K562 (cell line): ENCODE measurements around the gene FZD8. TPM values are rescaled to one million over a fixed set of nuclear protein-coding genes. Genes with fewer than 3 reads are reported as not detected.

Experiments
- ATAC-seq: fragments of 200-7000 bp; cut with Tn5 transposase; 3 replicates; pipeline ENCODE4 v1.9.1; 2020; ENCODE audit warnings: moderate library complexity
- BruUV-seq: library from RNA; stranded (reverse); fragments of 400-500 nt; replicated peaks from 2 replicates; lab custom pipeline; 2021; lab: Mats Ljungman, UMichigan
- CTCF ChIA-PET: fragments of 300-600 bp; formaldehyde crosslinking; extraction: SDS; loops from one replicate; lab custom pipeline; 2021; ENCODE audit warnings: low intra/inter-chr PET ratio; lab: Yijun Ruan, JAX
- POLR2A ChIA-PET: fragments of 300-600, 350-650 bp; sonication (Branson Sonifier 250); formaldehyde crosslinking; extraction: SDS; loops from one replicate; lab custom pipeline; 2021; ENCODE audit warnings: antibody characterized with exemption, inconsistent platforms; lab: Yijun Ruan, JAX
- DNase-seq, 4 experiments: peaks; one replicate each; pipeline versions ENCODE4 v3.0.0 to v3.0.0-alpha.2; 2011 to 2018; ENCODE audit warnings: low spot score in 3 of 4, mixed read lengths in 3 of 4; ENCODE audit errors: extremely low read depth in 1 of 4
- FAIRE-seq: peaks from 2 replicates; lab custom pipeline; 2011; peaks lifted over from hg19 to GRCh38; lab: Jason Lieb, UNC
- H2AFZ ChIP-seq: 2 replicates; pipeline ENCODE4 v1.6.0; 2011; ENCODE audit warnings: low read depth, low read length, control low read depth, inconsistent platforms
- H3K27ac ChIP-seq: fragments of 200-600 bp; 3 replicates; pipeline ENCODE4 v1.8.0; 2011; ENCODE audit warnings: low read depth, mild to moderate bottlenecking, control low read depth, inconsistent platforms, low read length, moderate library complexity, mixed read lengths; ENCODE audit errors: extremely low read depth
- H3K27me3 ChIP-seq, 2 experiments: fragments of 300-600 bp in 1 of 2; 2 replicates in 1 of 2; 3 replicates in 1 of 2; pipeline versions ENCODE4 v1.6.0 to v1.8.0; 2011; ENCODE audit warnings: inconsistent platforms in 2 of 2, low read length in 2 of 2, mild to moderate bottlenecking in 1 of 2, mixed read lengths in 1 of 2, moderate library complexity in 1 of 2; ENCODE audit not compliant: control insufficient read depth in 2 of 2, insufficient read depth in 2 of 2
- H3K36me3 ChIP-seq: fragments of 300-600 bp; 3 replicates; pipeline ENCODE4 v1.8.0; 2011; ENCODE audit warnings: mild to moderate bottlenecking, low read length, inconsistent platforms; ENCODE audit not compliant: control insufficient read depth, insufficient read depth
- H3K4me1 ChIP-seq, 2 experiments: fragments of 200-600 bp in 1 of 2; replicated peaks in 1 of 2; 2 replicates in 1 of 2; 3 replicates in 1 of 2; pipeline versions ENCODE4 v1.5.1 to v1.8.0; 2011; ENCODE audit warnings: inconsistent platforms in 2 of 2, low read length in 2 of 2, mild to moderate bottlenecking in 1 of 2, mixed read lengths in 1 of 2, moderate library complexity in 1 of 2; ENCODE audit not compliant: control insufficient read depth in 2 of 2, insufficient read depth in 2 of 2
- H3K4me2 ChIP-seq: 2 replicates; pipeline ENCODE4 v1.6.1; 2011; ENCODE audit warnings: low read length, control low read depth, inconsistent platforms, mixed read lengths; ENCODE audit not compliant: insufficient read depth
- H3K4me3 ChIP-seq: fragments of 200-600 bp; sonication (generic), shearing (Covaris generic); 2 replicates; pipeline ENCODE4 v1.5.1; 2016; ENCODE audit warnings: control low read depth, inconsistent platforms
- H3K79me2 ChIP-seq: fragments of 200-600 bp; 3 replicates; pipeline ENCODE4 v1.8.0; 2011; ENCODE audit warnings: low read length, inconsistent platforms; ENCODE audit not compliant: control insufficient read depth, insufficient read depth
- H3K9ac ChIP-seq, 2 experiments: 2 replicates each; pipeline versions ENCODE4 v1.6.0 to v1.6.1; 2011; ENCODE audit warnings: low read depth in 2 of 2, low read length in 2 of 2, control low read depth in 1 of 2, inconsistent platforms in 1 of 2, mild to moderate bottlenecking in 1 of 2, mixed read lengths in 1 of 2; ENCODE audit not compliant: insufficient read depth in 1 of 2
- H3K9me1 ChIP-seq: one replicate; pipeline ENCODE4 v1.6.0; 2011; ENCODE audit warnings: inconsistent platforms, mild to moderate bottlenecking, low read length, moderate library complexity; ENCODE audit not compliant: control insufficient read depth, insufficient read depth
- H3K9me3 ChIP-seq: replicated peaks from 2 replicates; pipeline ENCODE4 v1.5.1; 2011; ENCODE audit warnings: low read depth, low read length, inconsistent platforms; ENCODE audit not compliant: control insufficient read depth, insufficient read depth
- H4K20me1 ChIP-seq: replicated peaks from 2 replicates; pipeline ENCODE4 v1.6.1; 2011; ENCODE audit warnings: low read length, inconsistent platforms, mixed read lengths; ENCODE audit not compliant: control insufficient read depth, insufficient read depth
- PHTF2 ChIP-seq: fragments of 250-450 bp; sonication (Bioruptor Pico); IDR thresholded peaks from 2 replicates; pipeline ENCODE4 v1.5.0; 2021; ENCODE audit warnings: mild to moderate bottlenecking
- SIX5 ChIP-seq, 2 experiments: IDR thresholded peaks; 2 replicates each; pipeline ENCODE4 v1.6.1; 2011; ENCODE audit warnings: low read length in 2 of 2, borderline replicate concordance in 1 of 2, low read depth in 1 of 2, mild to moderate bottlenecking in 1 of 2, moderate library complexity in 1 of 2; ENCODE audit not compliant: insufficient read depth in 1 of 2
- SP2 ChIP-seq: IDR thresholded peaks from 2 replicates; pipeline ENCODE4 v1.6.1; 2011; ENCODE audit warnings: mild to moderate bottlenecking, low read depth, low read length, moderate library complexity; ENCODE audit not compliant: poor library complexity, severe bottlenecking; ENCODE audit errors: extremely low read depth
- TARDBP ChIP-seq: fragments of 450-650 bp; IDR thresholded peaks from 2 replicates; pipeline ENCODE4 v1.6.1; 2016
- ZNF507 ChIP-seq: conservative IDR thresholded peaks from 2 replicates; pipeline ENCODE4 v1.6.1; 2017; ENCODE audit warnings: missing genetic modification characterization, missing compliant biosample characterization
- ZNF717 ChIP-seq: fragments of 250-450 bp; sonication (Bioruptor Pico); IDR thresholded peaks from 2 replicates; pipeline ENCODE4 v1.5.0; 2021
- WGBS: fragments of 100-300 bp; shearing (Covaris generic); methylation state at CpG from one replicate; pipeline ENCODE4 v1.1.6; 2016; ENCODE audit warnings: low coverage, mixed read lengths; ENCODE audit not compliant: insufficient coverage; ENCODE audit errors: missing lambda C conversion rate; 5-methylcytosine and 5-hydroxymethylcytosine counted together
- in situ Hi-C: fragments of 300-500 bp; cut with MboI; formaldehyde crosslinking; loops from 4 replicates; pipeline ENCODE4 v1.15.0; 2018; ENCODE audit warnings: inconsistent platforms, mixed read lengths
- intact Hi-C: fragments of 100-400 bp; cut with micrococcal nuclease; formaldehyde crosslinking; loops from 2 replicates; pipeline ENCODE4 v1.14.2; 2022
- polyA plus RNA-seq, 8 experiments: library from polyadenylated mRNA; depleted of rRNA in 4 of 8; stranded (reverse) in 5 of 8; unstranded in 3 of 8; fragments of >200 nt; fragmentation: Nextera tagmentation in 2 of 8; fragmentation: Illumina TruSeq in 1 of 8; extraction: Ambion mirVana in 2 of 8; extraction: Trizol in 1 of 8; gene quantifications; 2 replicates each; pipeline versions ENCODE4 v1.2.1 to v1.2.3, GENCODE V29; 2011 to 2014; ENCODE audit warnings: inconsistent platforms in 1 of 8, missing spikeins in 1 of 8
- total RNA-seq, 7 experiments: library from RNA; depleted of rRNA in 6 of 7; stranded (reverse); fragments of >200 nt in 6 of 7; fragmentation: Illumina TruSeq in 2 of 7; extraction: Trizol in 2 of 7; gene quantifications; 2 replicates each; pipeline versions ENCODE4 v1.2.1 to v1.2.3, GENCODE V29; 2011 to 2021; ENCODE audit warnings: low replicate concordance in 1 of 7
- TF ChIP-seq, protein P1 (sequence below): sonication (generic); formaldehyde crosslinking; IDR thresholded peaks from 2 replicates; pipeline ENCODE4 v1.8.0; 2022; ENCODE audit warnings: mild to moderate bottlenecking, missing genetic modification reagents
- TF ChIP-seq, protein P2 (sequence below): fragments of 450-650 bp; IDR thresholded peaks from 2 replicates; pipeline ENCODE4 v1.7.1; 2018; ENCODE audit warnings: mild to moderate bottlenecking, low read depth; ENCODE audit not compliant: partially characterized antibody

FZD8 gene
- total and polyA plus RNA-seq, 9 of the 15 experiments (the other 6 are each of a cell fraction or from before 2014, with no cell fraction given) = 0.03 to 1.2 (median 0.16) TPM; not detected in 1

DNA sequence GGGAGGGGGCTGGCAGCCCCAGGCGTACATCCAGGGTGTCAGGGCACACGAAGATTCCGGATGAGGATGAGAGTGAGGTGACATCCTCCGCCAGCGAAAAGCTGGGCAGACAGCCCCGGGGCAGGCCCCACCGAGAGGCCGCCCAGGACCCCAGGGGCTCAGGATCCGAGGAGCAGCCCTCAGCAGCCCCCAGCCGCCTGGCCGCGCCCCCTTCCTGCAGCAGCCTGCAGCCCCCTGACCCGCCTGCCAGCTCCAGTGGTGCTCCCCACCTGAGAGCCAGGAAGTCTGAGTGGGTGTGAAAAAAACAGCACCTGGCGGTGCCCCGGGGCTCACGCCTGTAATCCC lies 33.8 kb downstream of the FZD8 start:
- no peak for DNase-seq
- no peak for ATAC-seq
- no peaks in the 10 kb centered on the region for H4K20me1 ChIP-seq
- intact Hi-C loops = loop anchor here (10.0 kb wide), 1 partner anchor 483 kb away; the partner anchor contains the start of gene CREM
- TF ChIP-seq PHTF2 (CRISPR knock-in tag) (no peak), ZNF507 (no peak), SIX5 (IDR thresholded peaks at IDR 0.05; ENCODE audit: borderline replicate concordance in 1 of 2, insufficient read depth in 1 of 2, low read depth in 1 of 2, low read length in 2 of 2) (no peak), SP2 (no peak), TARDBP (no peak), ZNF717 (CRISPR knock-in tag) (no peak)
- TF ChIP-seq, protein P1, sequence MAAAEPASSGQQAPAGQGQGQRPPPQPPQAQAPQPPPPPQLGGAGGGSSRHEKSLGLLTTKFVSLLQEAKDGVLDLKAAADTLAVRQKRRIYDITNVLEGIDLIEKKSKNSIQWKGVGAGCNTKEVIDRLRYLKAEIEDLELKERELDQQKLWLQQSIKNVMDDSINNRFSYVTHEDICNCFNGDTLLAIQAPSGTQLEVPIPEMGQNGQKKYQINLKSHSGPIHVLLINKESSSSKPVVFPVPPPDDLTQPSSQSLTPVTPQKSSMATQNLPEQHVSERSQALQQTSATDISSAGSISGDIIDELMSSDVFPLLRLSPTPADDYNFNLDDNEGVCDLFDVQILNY (CRISPR knock-in tag) = no peak
- TF ChIP-seq, protein P2, sequence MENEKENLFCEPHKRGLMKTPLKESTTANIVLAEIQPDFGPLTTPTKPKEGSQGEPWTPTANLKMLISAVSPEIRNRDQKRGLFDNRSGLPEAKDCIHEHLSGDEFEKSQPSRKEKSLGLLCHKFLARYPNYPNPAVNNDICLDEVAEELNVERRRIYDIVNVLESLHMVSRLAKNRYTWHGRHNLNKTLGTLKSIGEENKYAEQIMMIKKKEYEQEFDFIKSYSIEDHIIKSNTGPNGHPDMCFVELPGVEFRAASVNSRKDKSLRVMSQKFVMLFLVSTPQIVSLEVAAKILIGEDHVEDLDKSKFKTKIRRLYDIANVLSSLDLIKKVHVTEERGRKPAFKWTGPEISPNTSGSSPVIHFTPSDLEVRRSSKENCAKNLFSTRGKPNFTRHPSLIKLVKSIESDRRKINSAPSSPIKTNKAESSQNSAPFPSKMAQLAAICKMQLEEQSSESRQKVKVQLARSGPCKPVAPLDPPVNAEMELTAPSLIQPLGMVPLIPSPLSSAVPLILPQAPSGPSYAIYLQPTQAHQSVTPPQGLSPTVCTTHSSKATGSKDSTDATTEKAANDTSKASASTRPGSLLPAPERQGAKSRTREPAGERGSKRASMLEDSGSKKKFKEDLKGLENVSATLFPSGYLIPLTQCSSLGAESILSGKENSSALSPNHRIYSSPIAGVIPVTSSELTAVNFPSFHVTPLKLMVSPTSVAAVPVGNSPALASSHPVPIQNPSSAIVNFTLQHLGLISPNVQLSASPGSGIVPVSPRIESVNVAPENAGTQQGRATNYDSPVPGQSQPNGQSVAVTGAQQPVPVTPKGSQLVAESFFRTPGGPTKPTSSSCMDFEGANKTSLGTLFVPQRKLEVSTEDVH = no peak
- POLR2A ChIA-PET = no interaction called here
- no peak overlapping the region for H3K4me2 ChIP-seq
- H2AFZ ChIP-seq = no peak overlapping the region
- CTCF ChIA-PET = no interaction called here
- BruUV-seq = no TSS peak
- no peaks in the 10 kb centered on the region for H3K79me2 ChIP-seq
- FAIRE-seq = no peak
- H3K27me3 ChIP-seq = peaks cover 8 to 34% of the 10 kb centered on the region in 2 experiments
- H3K4me1 ChIP-seq = peaks cover 4 to 11% of the 10 kb centered on the region in 2 experiments; a peak in 3 of 5 replicates
- WGBS = 12% methylated on average over 9 of the region's 16 CpGs
- H3K36me3 ChIP-seq = no peaks in the 10 kb centered on the region
- no peak overlapping the region for H3K9ac ChIP-seq
- no peak overlapping the region for H3K4me3 ChIP-seq
- in situ Hi-C loops = no loop called here
- H3K9me3 ChIP-seq = no peaks in the 10 kb centered on the region
- H3K9me1 ChIP-seq = no peaks in the 10 kb centered on the region
- H3K27ac ChIP-seq = no peak overlapping the region
